ENCODE results near the gene KIF2C. TPM values are rescaled to one million over a fixed set of nuclear protein-coding genes. Genes with fewer than 3 reads are reported as not detected.

Gene KIF2C
- total RNA-seq, 2 donors from 2014 or later, result 0.42 TPM; not detected in 1

- Histone ChIP-seq H3K27me3 (replicated peaks; ENCODE audit: insufficient read depth) (no peaks in the 10 kb centered on the region), H3K36me3 (no peaks in the 10 kb centered on the region), H3K4me1 (ENCODE audit: control insufficient read depth in 1 of 2, low read depth in 2 of 2) (no peaks in the 10 kb centered on the region), H3K9me3 (no peaks in the 10 kb centered on the region), H3K27ac (no peak overlapping the region), H3K4me3 (no peak overlapping the region)
- ATAC-seq (ENCODE audit: insufficient number of reproducible peaks, low FRiP score, low read depth) (no peak), DNase-seq (ENCODE audit: low spot score) (no peak)
- no peak for TF ChIP-seq CTCF (IDR thresholded peaks at IDR 0.05)
Observed at GRCh38 chr1:44724296-44724954, 15.2 kb upstream of the KIF2C start.

GRCh38 chr1:44724955-44725698 is 14.5 kb upstream of the KIF2C start:
- Histone ChIP-seq H3K36me3 (no peaks in the 10 kb centered on the region), H3K4me3 (no peak overlapping the region), H3K4me1 (ENCODE audit: control insufficient read depth in 1 of 2, low read depth in 2 of 2) (peaks cover 2 to 3% of the 10 kb centered on the region in 2 donors), H3K27me3 (replicated peaks; ENCODE audit: insufficient read depth) (no peaks in the 10 kb centered on the region), H3K9me3 (no peaks in the 10 kb centered on the region), H3K27ac (no peak overlapping the region)
- no peak for TF ChIP-seq CTCF (IDR thresholded peaks at IDR 0.05)
- no peak for ATAC-seq (ENCODE audit: insufficient number of reproducible peaks, low FRiP score, low read depth)
- no peak for DNase-seq (ENCODE audit: low spot score)

GRCh38 chr1:44730741-44731512 is 8.7 kb upstream of the KIF2C start, which contains the start of gene RNU5D-1:
RNU5D-1 (minus strand) TSS chr1:44731170.
- H3K9me3 ChIP-seq, result no peaks in the 10 kb centered on the region
- H3K4me1 ChIP-seq (ENCODE audit: control insufficient read depth in 1 of 2, low read depth in 2 of 2), result peaks cover 3 to 13% of the 10 kb centered on the region in 2 donors
- ATAC-seq (ENCODE audit: insufficient number of reproducible peaks, low FRiP score, low read depth) (peak; percentile 76), DNase-seq (ENCODE audit: low spot score) (peak; percentile 89)
- no peaks in the 10 kb centered on the region for H3K36me3 ChIP-seq
- H3K27me3 ChIP-seq (replicated peaks; ENCODE audit: insufficient read depth), result no peaks in the 10 kb centered on the region
- TF ChIP-seq CTCF (IDR thresholded peaks at IDR 0.05), result peak; percentile 79
- peak within 1 kb of the TSS; percentile 88 to 96 for H3K27ac ChIP-seq
- H3K4me3 ChIP-seq, result peak within 1 kb of the TSS; percentile 63

GRCh38 chr1:44733365-44733764 is 6.3 kb upstream of the KIF2C start:
- H3K9me3 ChIP-seq, result no peaks in the 10 kb centered on the region
- DNase-seq (ENCODE audit: low spot score) (no peak), ATAC-seq (ENCODE audit: insufficient number of reproducible peaks, low FRiP score, low read depth) (no peak)
- no peaks in the 10 kb centered on the region for H3K27me3 ChIP-seq (replicated peaks; ENCODE audit: insufficient read depth)
- H3K36me3 ChIP-seq, result no peaks in the 10 kb centered on the region
- H3K4me1 ChIP-seq (ENCODE audit: control insufficient read depth in 1 of 2, low read depth in 2 of 2), result peaks cover 3 to 13% of the 10 kb centered on the region in 2 donors
- TF ChIP-seq CTCF (IDR thresholded peaks at IDR 0.05), result no peak
- no peak overlapping the region for H3K4me3 ChIP-seq
- no peak overlapping the region for H3K27ac ChIP-seq

GRCh38 chr1:44733784-44734183 is 5.9 kb upstream of the KIF2C start:
- H3K27ac ChIP-seq, result no peak overlapping the region
- DNase-seq (ENCODE audit: low spot score), result no peak
- no peaks in the 10 kb centered on the region for H3K27me3 ChIP-seq (replicated peaks; ENCODE audit: insufficient read depth)
- H3K4me1 ChIP-seq (ENCODE audit: control insufficient read depth in 1 of 2, low read depth in 2 of 2), result peaks cover 3 to 13% of the 10 kb centered on the region in 2 donors
- H3K36me3 ChIP-seq, result no peaks in the 10 kb centered on the region
- no peak for ATAC-seq (ENCODE audit: insufficient number of reproducible peaks, low FRiP score, low read depth)
- H3K4me3 ChIP-seq, result no peak overlapping the region
- TF ChIP-seq CTCF (IDR thresholded peaks at IDR 0.05), result no peak
- no peaks in the 10 kb centered on the region for H3K9me3 ChIP-seq
